Panc1 (cell line): Measurements from ENCODE around the gene HFE. TPM values are rescaled to one million over a fixed set of nuclear protein-coding genes. Genes with fewer than 3 reads are reported as not detected.

Experiments
- ATAC-seq: fragments of 200-7000 bp; cut with Tn5 transposase; 2 replicates; pipeline ENCODE4 v1.9.1; 2020; ENCODE audit warnings: mild to moderate bottlenecking, moderate library complexity
- BruUV-seq: library from RNA; stranded (reverse); fragments of 400-500 nt; replicated peaks from 2 replicates; lab custom pipeline; 2021; lab: Mats Ljungman, UMichigan
- CTCF ChIA-PET: fragments of 300-600 bp; sonication (Branson Sonifier 250); formaldehyde crosslinking; loops from one replicate; lab custom pipeline; 2022; ENCODE audit warnings: antibody characterized with exemption; lab: Charles Lee
- POLR2A ChIA-PET: fragments of 300-600 bp; sonication (Branson Sonifier 250); formaldehyde crosslinking; loops from one replicate; lab custom pipeline; 2022; ENCODE audit warnings: antibody characterized with exemption; lab: Charles Lee
- DNase-seq: peaks from one replicate; pipeline ENCODE4 v3.0.0-alpha.2; 2010; ENCODE audit warnings: low read depth, low spot score
- H3K27ac ChIP-seq: 2 replicates; pipeline ENCODE4 v1.5.1; 2011; ENCODE audit warnings: mild to moderate bottlenecking, low read length, inconsistent platforms
- H3K27me3 ChIP-seq: fragments of 200-500 bp; sonication (Bioruptor generic); 2 replicates; pipeline ENCODE4 v1.6.0; 2014; ENCODE audit warnings: low read length, inconsistent platforms; ENCODE audit not compliant: control insufficient read depth, insufficient read depth
- H3K36me3 ChIP-seq: fragments of 200-500 bp; sonication (Bioruptor generic); 2 replicates; pipeline ENCODE4 v1.5.1; 2014; ENCODE audit warnings: inconsistent platforms, mild to moderate bottlenecking, low read length, moderate library complexity; ENCODE audit not compliant: control insufficient read depth, insufficient read depth
- H3K4me1 ChIP-seq: 2 replicates; pipeline ENCODE4 v1.5.1; 2011; ENCODE audit warnings: inconsistent platforms, mild to moderate bottlenecking, low read length, moderate library complexity; ENCODE audit not compliant: control insufficient read depth, insufficient read depth
- H3K4me3 ChIP-seq, 2 experiments: 2 replicates each; pipeline ENCODE4 v1.5.1; 2011 to 2012; ENCODE audit warnings: low read depth in 2 of 2, low read length in 2 of 2, mild to moderate bottlenecking in 2 of 2, inconsistent platforms in 1 of 2, moderate library complexity in 1 of 2
- H3K9me3 ChIP-seq: fragments of 200-500 bp; sonication (Bioruptor generic); 2 replicates; pipeline ENCODE4 v1.5.1; 2014; ENCODE audit warnings: low read depth, mild to moderate bottlenecking, inconsistent platforms, low read length, moderate library complexity; ENCODE audit not compliant: control insufficient read depth, insufficient read depth
- POLR2AphosphoS5 ChIP-seq: IDR thresholded peaks from 2 replicates; pipeline ENCODE4 v1.6.1; 2012; ENCODE audit warnings: mild to moderate bottlenecking, low read depth, low read length, moderate library complexity
- SIN3A ChIP-seq: IDR thresholded peaks from 2 replicates; pipeline ENCODE4 v1.6.1; 2012; ENCODE audit warnings: low read depth, mild to moderate bottlenecking, low read length, moderate library complexity, borderline replicate concordance; ENCODE audit not compliant: insufficient read depth
- TCF7L2 ChIP-seq: IDR thresholded peaks from 2 replicates; pipeline ENCODE4 v1.6.1; 2011; ENCODE audit warnings: mild to moderate bottlenecking, low read depth, low read length, inconsistent platforms
- in situ Hi-C: cut with HindIII; loops from 2 replicates; pipeline ENCODE4 v1.10.0; 2016; ENCODE audit warnings: low sequenced_read_pairs, low pct_unique_long_range_greater_than_20kb
- intact Hi-C: fragments of 100-400 bp; cut with micrococcal nuclease; formaldehyde crosslinking; loops from one replicate; pipeline ENCODE4 v1.10.0; 2022; ENCODE audit not compliant: unreplicated experiment
- total RNA-seq: library from RNA; stranded (reverse); gene quantifications from one replicate; pipeline ENCODE4 v1.2.1, GENCODE V29; 2021; ENCODE audit not compliant: unreplicated experiment
- TF ChIP-seq, protein P1 (sequence below), 2 experiments: IDR thresholded peaks; 2 replicates each; pipeline ENCODE4 v1.6.1; 2011 to 2012; ENCODE audit warnings: low read depth in 2 of 2, control low read depth in 1 of 2, low read length in 1 of 2, mild to moderate bottlenecking in 1 of 2, moderate library complexity in 1 of 2; ENCODE audit not compliant: insufficient read depth in 1 of 2
- TF ChIP-seq, protein P2 (sequence below): fragments of 450-650 bp; IDR thresholded peaks from 2 replicates; pipeline ENCODE4 v1.5.1; 2017; ENCODE audit warnings: mild to moderate bottlenecking

Gene HFE
- total RNA-seq, 1 experiment from 2014 or later: 12.1 TPM

DNA sequence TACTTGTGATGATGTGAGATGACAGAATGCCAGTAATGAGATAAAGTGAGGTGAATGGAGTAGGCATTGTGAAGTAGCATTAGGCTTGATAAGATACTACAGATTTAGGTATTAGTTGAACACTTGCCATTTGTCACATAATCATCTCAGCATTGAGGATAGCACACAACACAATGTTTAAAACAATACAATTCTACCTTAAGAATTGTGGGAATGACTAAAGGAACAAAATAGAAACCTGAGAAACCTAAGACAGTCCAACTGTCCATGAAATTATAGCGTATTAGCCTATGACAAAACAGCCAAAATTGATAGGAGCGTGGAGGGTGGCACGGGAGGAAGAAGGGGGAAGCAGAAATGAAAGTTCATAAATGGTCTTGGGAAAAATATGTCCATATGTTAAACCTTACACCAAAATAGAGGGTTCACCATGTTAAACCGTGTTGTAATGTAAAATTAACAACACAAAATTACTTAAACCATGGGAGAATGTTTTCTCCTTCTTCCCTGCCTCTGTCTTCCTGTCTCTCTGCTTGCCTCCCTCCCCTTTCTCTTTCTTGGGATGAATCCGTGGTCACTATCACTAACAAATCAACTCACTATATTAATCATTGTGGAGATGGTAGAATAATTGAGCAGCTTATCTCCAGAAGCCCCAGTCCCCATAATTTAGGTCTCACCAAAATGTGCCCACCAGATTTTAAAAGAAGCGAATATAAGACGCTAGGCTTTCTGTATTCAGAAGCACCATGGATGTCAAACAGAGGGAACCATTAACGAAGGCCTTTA is 33.0 kb upstream of the HFE start:
- no peak for DNase-seq
- H3K27ac ChIP-seq: peak overlapping the region; percentile 100
- ChIA-PET CTCF (no interaction called here), POLR2A (interaction anchor here (0.9 kb wide), 1 partner anchor 104 kb away, joined by 3 read pairs; no protein-coding TSS in a partner anchor)
- no peaks in the 10 kb centered on the region for H3K27me3 ChIP-seq
- in situ Hi-C loops: no loop called here
- no peaks in the 10 kb centered on the region; the same call in 1 of the 2 replicates for H3K36me3 ChIP-seq
- no peak for ATAC-seq
- H3K9me3 ChIP-seq: no peaks in the 10 kb centered on the region
- peak overlapping the region; percentile 80 to 92 for H3K4me3 ChIP-seq
- no TSS peak for BruUV-seq
- intact Hi-C loops: no loop called here
- H3K4me1 ChIP-seq: peaks cover 25% of the 10 kb centered on the region
- no peak for TF ChIP-seq SIN3A
- TF ChIP-seq, protein P1, sequence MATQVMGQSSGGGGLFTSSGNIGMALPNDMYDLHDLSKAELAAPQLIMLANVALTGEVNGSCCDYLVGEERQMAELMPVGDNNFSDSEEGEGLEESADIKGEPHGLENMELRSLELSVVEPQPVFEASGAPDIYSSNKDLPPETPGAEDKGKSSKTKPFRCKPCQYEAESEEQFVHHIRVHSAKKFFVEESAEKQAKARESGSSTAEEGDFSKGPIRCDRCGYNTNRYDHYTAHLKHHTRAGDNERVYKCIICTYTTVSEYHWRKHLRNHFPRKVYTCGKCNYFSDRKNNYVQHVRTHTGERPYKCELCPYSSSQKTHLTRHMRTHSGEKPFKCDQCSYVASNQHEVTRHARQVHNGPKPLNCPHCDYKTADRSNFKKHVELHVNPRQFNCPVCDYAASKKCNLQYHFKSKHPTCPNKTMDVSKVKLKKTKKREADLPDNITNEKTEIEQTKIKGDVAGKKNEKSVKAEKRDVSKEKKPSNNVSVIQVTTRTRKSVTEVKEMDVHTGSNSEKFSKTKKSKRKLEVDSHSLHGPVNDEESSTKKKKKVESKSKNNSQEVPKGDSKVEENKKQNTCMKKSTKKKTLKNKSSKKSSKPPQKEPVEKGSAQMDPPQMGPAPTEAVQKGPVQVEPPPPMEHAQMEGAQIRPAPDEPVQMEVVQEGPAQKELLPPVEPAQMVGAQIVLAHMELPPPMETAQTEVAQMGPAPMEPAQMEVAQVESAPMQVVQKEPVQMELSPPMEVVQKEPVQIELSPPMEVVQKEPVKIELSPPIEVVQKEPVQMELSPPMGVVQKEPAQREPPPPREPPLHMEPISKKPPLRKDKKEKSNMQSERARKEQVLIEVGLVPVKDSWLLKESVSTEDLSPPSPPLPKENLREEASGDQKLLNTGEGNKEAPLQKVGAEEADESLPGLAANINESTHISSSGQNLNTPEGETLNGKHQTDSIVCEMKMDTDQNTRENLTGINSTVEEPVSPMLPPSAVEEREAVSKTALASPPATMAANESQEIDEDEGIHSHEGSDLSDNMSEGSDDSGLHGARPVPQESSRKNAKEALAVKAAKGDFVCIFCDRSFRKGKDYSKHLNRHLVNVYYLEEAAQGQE (IDR thresholded peaks at IDR 0.05; ENCODE audit: insufficient read depth in 1 of 2, low read depth in 2 of 2, low read length in 1 of 2): no peak
- no peak; the same call in 1 of the 2 replicates for TF ChIP-seq POLR2AphosphoS5
- no peak for TF ChIP-seq TCF7L2
- TF ChIP-seq, protein P2, sequence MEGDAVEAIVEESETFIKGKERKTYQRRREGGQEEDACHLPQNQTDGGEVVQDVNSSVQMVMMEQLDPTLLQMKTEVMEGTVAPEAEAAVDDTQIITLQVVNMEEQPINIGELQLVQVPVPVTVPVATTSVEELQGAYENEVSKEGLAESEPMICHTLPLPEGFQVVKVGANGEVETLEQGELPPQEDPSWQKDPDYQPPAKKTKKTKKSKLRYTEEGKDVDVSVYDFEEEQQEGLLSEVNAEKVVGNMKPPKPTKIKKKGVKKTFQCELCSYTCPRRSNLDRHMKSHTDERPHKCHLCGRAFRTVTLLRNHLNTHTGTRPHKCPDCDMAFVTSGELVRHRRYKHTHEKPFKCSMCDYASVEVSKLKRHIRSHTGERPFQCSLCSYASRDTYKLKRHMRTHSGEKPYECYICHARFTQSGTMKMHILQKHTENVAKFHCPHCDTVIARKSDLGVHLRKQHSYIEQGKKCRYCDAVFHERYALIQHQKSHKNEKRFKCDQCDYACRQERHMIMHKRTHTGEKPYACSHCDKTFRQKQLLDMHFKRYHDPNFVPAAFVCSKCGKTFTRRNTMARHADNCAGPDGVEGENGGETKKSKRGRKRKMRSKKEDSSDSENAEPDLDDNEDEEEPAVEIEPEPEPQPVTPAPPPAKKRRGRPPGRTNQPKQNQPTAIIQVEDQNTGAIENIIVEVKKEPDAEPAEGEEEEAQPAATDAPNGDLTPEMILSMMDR: no peak

DNA sequence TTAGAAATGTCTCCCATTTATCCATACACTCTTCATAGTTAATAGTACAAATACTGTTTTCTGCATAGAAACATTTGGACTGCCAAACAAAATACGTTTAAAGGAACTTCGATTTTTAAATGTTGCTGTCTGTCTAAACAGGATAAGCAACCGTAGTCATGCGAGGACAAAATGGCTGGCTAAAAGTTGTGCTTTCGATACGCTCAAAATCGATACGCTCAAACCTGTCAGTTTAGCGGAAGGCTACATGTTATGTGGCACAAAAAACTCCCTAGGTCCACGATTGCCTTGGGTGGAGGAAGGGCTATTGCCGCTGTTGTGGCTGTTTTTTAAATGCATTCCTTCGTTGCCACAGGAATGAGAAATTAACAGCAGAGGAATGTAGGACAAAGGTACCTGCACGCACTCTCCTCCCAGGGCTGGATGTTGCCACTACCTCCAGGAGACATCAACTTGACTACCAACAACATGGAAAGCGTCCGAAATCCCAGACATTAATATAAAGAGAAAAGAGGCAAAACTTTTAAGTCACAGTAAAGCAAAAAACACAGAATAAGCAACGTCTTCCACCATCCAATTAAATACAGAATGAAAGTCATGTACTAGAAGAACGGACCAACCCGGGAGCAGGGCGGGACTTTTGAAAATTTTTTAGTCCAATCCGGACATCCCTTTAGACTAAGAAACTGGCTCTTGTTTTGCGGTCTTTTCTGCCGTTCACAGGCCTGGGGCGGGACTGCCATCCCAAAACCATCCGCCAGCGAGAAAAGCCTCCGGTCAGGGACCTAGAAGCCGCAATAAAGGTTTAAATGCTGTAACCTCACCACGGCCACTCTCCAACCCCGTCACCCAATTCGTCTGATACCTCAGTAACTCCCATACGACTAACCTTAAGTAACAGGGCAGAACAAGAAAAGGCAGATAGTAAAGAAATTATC is 32.2 kb upstream of the HFE start:
- TF ChIP-seq, protein P1 (IDR thresholded peaks at IDR 0.05; ENCODE audit: insufficient read depth in 1 of 2, low read depth in 2 of 2, low read length in 1 of 2): 0 out of 4 replicates have a peak, but pooled peaks of 1 of the 2 experiments have one; percentile 44
- TF ChIP-seq, protein P2: no peak
- TF ChIP-seq POLR2AphosphoS5 (peak; percentile 98), SIN3A (peak; percentile 98), TCF7L2 (peak; percentile 11; the same call in 1 of the 2 replicates)
- ChIA-PET POLR2A (interaction anchor here (0.7 to 2.5 kb wide), 6 partner anchors 8 to 62 kb away, joined by 3 to 11 read pairs (median 4); a partner anchor contains a TSS), CTCF (interaction anchor here (0.9 kb wide), 1 partner anchor 29 kb away, joined by 3 read pairs; no protein-coding TSS in a partner anchor)
- no peaks in the 10 kb centered on the region for H3K27me3 ChIP-seq
- H3K4me3 ChIP-seq: peak overlapping the region; percentile 80 to 92
- no peaks in the 10 kb centered on the region; the same call in 1 of the 2 replicates for H3K36me3 ChIP-seq
- DNase-seq (no peak), ATAC-seq (peak; percentile 81)
- intact Hi-C loops: no loop called here
- H3K27ac ChIP-seq: peak overlapping the region; percentile 100
- BruUV-seq: no TSS peak
- in situ Hi-C loops: no loop called here
- peaks cover 18% of the 10 kb centered on the region for H3K4me1 ChIP-seq
- H3K9me3 ChIP-seq: no peaks in the 10 kb centered on the region
